NT2/D1 (cell line): ENCODE measurements around the gene TNS2.

Source experiments
- DNase-seq: peaks from one replicate; pipeline ENCODE4 v3.0.0-alpha.2; 2011; ENCODE audit warnings: low read depth, low spot score
- H3K27me3 ChIP-seq: 2 replicates; pipeline ENCODE4 v1.6.0; 2011; ENCODE audit warnings: mild to moderate bottlenecking; ENCODE audit not compliant: insufficient read length, insufficient read depth
- H3K36me3 ChIP-seq: 2 replicates; pipeline ENCODE4 v1.6.1; 2011; ENCODE audit warnings: mild to moderate bottlenecking, low read length, mixed read lengths; ENCODE audit not compliant: insufficient read depth, insufficient read length
- H3K4me1 ChIP-seq: 2 replicates; pipeline ENCODE4 v1.5.1; 2011; ENCODE audit not compliant: insufficient read depth, insufficient read length
- H3K4me3 ChIP-seq: 2 replicates; pipeline ENCODE4 v1.5.1; 2011; ENCODE audit warnings: low read depth; ENCODE audit not compliant: insufficient read length
- H3K9ac ChIP-seq: 2 replicates; pipeline ENCODE4 v1.6.0; 2011; ENCODE audit warnings: low read depth; ENCODE audit not compliant: insufficient read length
- H3K9me3 ChIP-seq: 2 replicates; pipeline ENCODE4 v1.5.1; 2011; ENCODE audit warnings: mild to moderate bottlenecking, low read length; ENCODE audit not compliant: insufficient read depth
- SUZ12 ChIP-seq: IDR thresholded peaks from 2 replicates; pipeline ENCODE4 v1.6.1; 2011; ENCODE audit not compliant: insufficient read length, insufficient read depth; ENCODE audit errors: extremely low read depth
- YY1 ChIP-seq: IDR thresholded peaks from 2 replicates; pipeline ENCODE4 v1.6.1; 2011; ENCODE audit not compliant: insufficient read length, insufficient read depth
- ZNF274 ChIP-seq: IDR thresholded peaks from 2 replicates; pipeline ENCODE4 v1.6.1; 2011; ENCODE audit warnings: mild to moderate bottlenecking, low read depth, low read length

TNS2 gene

DNA sequence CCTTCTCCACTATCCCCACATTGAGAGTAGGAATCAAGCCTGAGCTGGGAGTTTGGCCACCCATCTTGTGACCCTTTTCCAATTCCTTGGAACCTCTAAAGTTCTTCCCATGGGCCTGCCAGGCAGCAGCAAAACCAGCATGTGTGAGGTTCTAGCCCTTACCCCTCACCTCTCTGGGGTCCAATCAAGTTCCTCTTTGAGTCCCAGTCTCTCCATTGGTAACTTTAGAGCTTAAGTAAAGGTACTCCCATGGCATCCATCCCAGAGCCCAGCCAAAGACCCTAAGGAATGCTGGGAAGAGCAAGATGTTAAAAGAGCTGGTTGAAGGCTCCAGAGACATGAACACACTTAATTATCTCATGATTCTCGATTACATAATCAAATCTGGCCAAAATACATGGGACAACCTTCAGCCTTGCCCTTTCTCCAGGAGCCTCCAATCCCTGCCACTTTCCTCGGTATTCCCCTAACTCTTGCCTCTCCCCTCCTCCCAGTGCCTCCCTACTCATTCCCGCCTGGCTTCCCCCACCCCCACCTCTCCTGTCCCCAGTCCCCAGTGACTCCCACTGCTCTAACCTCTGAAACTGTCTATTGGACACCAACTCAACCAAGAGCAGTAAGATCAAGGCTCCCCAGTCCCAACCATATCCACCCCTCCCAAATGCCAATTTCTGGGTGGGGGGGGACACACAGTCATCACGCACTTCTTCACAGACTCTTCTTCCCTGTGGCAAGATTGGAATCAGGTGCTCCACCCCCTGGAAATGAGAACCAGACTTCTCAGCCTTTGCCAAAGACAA, 4.8 kb upstream of the TNS2 start:
- Histone ChIP-seq H3K4me1 (peaks cover 33% of the 10 kb centered on the region), H3K9me3 (no peaks in the 10 kb centered on the region), H3K27me3 (no peaks in the 10 kb centered on the region), H3K36me3 (peaks cover 23% of the 10 kb centered on the region), H3K9ac (peak overlapping the region; percentile 96), H3K4me3 (peak overlapping the region; percentile 83)
- DNase-seq = no peak
- TF ChIP-seq SUZ12 (no peak), YY1 (no peak), ZNF274 (no peak)

- no peaks in the 10 kb centered on the region for H3K27me3 ChIP-seq
- H3K36me3 ChIP-seq = peaks cover 23% of the 10 kb centered on the region
- no peak for TF ChIP-seq SUZ12
- no peak for TF ChIP-seq YY1
- TF ChIP-seq ZNF274 = no peak
- peaks cover 39% of the 10 kb centered on the region for H3K4me1 ChIP-seq
- H3K4me3 ChIP-seq = peak overlapping the region; percentile 83
- H3K9me3 ChIP-seq = no peaks in the 10 kb centered on the region
- H3K9ac ChIP-seq = peak overlapping the region; percentile 96
- no peak for DNase-seq
Observed at GRCh38 chr12:53045696-53046045, 4.2 kb upstream of the TNS2 start.

GRCh38 chr12:53046655-53047220, 3.1 kb upstream of the TNS2 start:
- peaks cover 20% of the 10 kb centered on the region for H3K36me3 ChIP-seq
- peaks cover 49% of the 10 kb centered on the region for H3K4me1 ChIP-seq
- no peak for TF ChIP-seq ZNF274
- no peak for TF ChIP-seq SUZ12
- TF ChIP-seq YY1 = no peak
- DNase-seq = no peak
- H3K9ac ChIP-seq = peak overlapping the region; percentile 96
- H3K27me3 ChIP-seq = no peaks in the 10 kb centered on the region
- no peaks in the 10 kb centered on the region for H3K9me3 ChIP-seq
- H3K4me3 ChIP-seq = peak overlapping the region; percentile 83

DNA sequence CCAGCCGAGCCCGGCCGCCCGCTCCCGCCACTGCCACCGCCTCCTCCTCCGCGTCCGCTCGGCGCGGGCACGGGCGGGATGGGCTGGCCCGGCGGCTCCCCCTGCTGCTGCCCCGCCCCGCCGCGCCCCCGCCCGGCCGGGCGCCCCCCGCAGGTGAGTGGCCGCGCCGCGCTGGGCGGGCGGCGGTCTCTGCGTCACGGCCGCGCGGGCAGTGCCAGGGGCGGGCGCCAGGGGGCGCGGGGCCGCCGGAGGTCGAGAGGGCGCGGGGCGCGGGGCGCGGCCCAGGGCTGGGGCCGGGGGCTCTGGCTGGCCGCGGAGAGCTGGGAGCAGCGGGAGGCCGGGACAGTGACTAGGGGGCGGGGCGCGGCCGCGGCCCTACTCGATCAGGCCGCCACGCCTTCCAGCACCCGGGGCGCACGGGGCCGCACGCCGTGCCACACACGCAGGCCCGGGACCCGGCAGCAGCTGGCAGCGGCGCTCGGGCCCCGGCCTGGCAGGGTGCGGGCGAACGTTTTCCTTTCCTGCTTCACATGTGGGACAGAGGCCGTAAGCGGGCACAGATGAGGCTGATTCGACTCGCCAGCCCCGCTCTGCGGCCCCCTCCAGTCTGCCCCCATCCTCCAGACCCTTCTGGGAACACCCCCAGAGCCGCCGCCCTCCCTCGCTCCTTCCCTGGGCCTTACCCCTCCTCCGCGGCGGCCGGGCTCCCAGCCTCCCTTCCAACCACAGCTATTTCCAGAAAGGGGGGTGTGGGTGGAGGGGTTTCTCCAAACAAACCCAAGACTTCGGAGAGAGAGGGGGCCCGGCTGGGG, 2.4 kb upstream of the TNS2 start:
- DNase-seq = no peak
- H3K4me3 ChIP-seq = peak overlapping the region; percentile 83
- no peak for TF ChIP-seq SUZ12
- no peaks in the 10 kb centered on the region for H3K9me3 ChIP-seq
- no peaks in the 10 kb centered on the region for H3K27me3 ChIP-seq
- H3K36me3 ChIP-seq = peaks cover 18% of the 10 kb centered on the region
- H3K4me1 ChIP-seq = peaks cover 54% of the 10 kb centered on the region
- H3K9ac ChIP-seq = peak overlapping the region; percentile 59

DNA sequence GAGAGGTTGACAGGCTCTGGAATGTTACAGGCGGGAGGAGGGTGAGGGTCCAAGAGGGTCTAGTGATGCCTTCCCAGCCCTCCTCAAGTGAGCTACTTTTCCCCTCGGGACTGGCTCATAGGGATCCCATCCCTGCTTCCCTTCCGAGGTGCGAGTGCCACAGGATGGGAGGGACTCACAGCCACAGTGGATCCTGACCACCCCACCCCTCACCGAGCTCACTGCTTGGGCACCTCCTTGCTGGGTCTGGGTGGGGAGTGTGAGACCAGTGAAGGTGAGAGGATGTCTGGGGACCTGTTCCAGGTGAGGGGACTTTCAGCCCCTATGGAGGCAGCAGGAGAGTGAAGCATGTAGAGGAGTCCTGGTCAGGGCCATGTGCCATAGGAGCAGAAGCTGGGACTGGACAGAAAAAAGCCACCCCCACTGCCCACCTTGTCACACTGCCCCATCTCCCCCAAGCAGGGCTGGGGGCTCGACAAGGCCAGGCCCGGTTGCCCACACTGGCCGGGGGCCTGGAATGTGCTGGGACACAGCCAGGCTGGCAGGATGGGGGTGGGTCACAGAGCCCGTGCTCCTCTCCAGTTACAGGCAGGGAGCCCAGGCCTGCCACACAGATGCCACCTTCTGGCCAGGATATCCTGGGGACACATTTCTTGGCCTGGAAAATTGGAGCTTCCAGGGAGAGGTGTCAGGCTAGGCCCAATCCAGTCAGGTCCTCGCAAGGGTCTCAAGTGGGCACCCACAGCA, 1.7 kb upstream of the TNS2 start:
- H3K9me3 ChIP-seq = no peaks in the 10 kb centered on the region
- peaks cover 16% of the 10 kb centered on the region for H3K36me3 ChIP-seq
- no peak overlapping the region for H3K4me3 ChIP-seq
- no peak for DNase-seq
- H3K4me1 ChIP-seq = peaks cover 55% of the 10 kb centered on the region
- TF ChIP-seq YY1 (no peak), ZNF274 (no peak), SUZ12 (no peak)
- H3K27me3 ChIP-seq = no peaks in the 10 kb centered on the region
- peak overlapping the region; percentile 63 for H3K9ac ChIP-seq

GRCh38 chr12:53048780-53049401, 974 bp upstream of the TNS2 start:
- Histone ChIP-seq H3K27me3 (no peaks in the 10 kb centered on the region), H3K4me1 (peaks cover 55% of the 10 kb centered on the region), H3K9ac (peak overlapping the region; percentile 67), H3K36me3 (peaks cover 13% of the 10 kb centered on the region), H3K9me3 (no peaks in the 10 kb centered on the region), H3K4me3 (no peak overlapping the region)
- TF ChIP-seq SUZ12 (no peak), YY1 (no peak), ZNF274 (no peak)
- DNase-seq = peak; percentile 74
